AG20443 (cell line): ENCODE data around the gene PTPRU.

ENCODE experiments used
- DNase-seq: peaks from one replicate; pipeline ENCODE4 v3.0.0; 2012; ENCODE audit warnings: low spot score, mixed read lengths

PTPRU gene

DNA sequence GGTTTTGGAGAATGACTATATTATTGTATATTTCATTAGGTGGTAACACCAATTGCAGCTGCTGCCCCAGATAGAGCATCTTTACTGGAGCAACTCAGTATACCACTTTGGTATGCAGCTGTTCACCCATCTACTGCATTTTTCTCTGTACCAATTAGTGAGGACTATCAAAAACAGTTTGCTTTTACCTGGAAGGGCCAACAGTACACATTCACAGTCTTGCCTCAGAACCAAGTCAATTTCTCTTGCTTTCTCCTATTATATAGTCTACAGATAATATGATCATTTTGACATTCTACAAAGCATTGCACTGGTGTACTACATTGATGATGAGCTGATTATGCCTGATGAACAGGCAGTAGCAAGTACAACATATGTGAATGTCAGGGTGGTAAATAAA, 99.3 kb downstream of the PTPRU start:
- DNase-seq = no peak

DNA sequence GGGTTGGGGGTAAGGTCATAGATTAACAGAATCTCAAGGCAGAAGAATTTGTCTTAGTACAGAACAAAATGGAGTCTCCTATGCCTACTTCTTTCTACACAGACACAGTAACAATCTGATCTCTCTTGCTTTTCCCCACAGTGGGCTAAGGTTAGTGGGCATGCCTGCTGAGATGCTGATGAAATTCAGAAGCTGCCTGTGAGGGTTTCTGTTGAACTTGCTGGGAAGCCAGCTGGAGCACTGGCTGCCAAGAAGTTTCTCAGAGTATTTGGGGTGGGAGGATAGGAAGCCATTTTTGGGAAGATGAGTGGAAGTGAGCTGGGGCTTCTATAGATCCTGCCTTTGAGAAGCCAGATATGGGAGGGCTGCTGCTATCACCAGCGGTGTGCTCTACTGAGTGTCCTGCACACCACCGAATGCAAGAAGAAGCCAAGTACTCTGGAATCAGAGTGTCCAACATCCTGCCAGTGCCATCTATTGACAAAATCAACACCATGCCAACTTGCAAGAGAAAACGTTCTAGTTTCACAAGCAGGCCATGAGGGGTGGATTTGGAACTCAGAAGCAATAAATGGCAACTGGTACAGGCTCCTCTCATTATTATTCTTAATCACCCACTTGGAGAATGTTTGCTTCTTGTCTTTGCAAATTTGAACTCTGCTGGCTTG, 102.7 kb downstream of the PTPRU start:
- no peak for DNase-seq

GRCh38 chr1:29341936-29342335, 105.6 kb downstream of the PTPRU start:
- no peak for DNase-seq

GRCh38 chr1:29342351-29342750, 106.0 kb downstream of the PTPRU start:
- no peak for DNase-seq

DNA sequence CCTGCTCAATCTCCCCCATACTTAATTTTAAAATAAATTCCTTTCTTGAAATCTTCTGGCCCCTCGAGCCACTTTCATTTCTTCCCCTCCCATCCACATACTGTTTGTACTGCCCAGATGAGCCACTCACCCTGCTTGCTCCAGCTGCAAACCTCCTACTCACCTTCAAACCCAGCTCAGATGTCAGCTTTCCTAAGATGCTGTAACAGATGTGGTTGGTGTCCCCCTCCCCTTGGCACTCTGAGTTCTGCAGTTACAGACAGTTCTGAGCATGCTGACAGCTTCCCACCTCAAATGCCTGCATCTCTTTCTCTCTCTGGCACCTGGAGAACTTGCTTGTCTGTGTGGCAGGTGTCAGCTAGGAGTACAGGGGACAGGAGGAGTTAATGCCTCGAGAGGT, 106.7 kb downstream of the PTPRU start:
- DNase-seq = no peak

GRCh38 chr1:29343476-29343875, 107.2 kb downstream of the PTPRU start:
- DNase-seq = no peak

DNA sequence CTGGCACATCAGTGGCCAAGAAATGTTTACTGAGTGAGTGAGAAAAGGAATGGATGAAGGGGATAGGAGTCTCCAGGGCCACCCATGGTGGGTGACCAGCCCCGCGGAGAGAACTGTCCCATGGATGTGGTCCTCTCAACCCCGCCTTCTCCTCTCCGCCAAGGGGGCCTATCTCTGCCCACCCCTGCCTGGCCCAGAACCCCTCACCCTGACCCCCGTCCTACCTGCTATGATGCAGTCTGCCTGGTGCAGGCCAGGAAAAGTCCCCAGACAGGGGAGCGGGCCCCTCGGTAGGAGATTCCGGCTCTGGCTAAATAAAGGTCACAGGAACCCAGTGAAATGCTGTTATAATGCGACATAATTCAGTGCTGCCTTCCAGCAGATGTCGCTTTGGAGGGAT, 107.6 kb downstream of the PTPRU start:
- DNase-seq = no peak

DNA sequence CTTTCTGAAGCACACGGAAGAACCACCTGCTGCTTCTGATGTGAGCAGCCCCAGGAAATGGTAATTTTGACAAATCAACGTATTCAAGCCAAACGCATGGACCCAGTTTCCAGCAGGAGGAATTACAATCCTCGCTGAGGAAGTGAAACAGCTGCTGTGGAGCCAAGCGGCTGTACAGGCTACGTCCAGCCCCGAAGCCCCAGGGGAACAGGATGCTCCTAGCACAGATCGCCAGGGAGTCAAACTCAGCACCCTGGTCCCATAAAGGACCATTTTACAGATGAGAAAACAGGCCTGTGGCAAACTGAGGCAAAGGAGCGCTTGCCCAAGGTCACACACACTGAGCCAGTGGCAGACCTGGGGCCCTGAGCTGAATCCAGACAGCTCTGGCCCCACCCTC, 108.0 kb downstream of the PTPRU start:
- no peak for DNase-seq

- DNase-seq = no peak
These were observed 110.3 kb downstream of the PTPRU start for GRCh38 chr1:29346576-29346975.

DNA sequence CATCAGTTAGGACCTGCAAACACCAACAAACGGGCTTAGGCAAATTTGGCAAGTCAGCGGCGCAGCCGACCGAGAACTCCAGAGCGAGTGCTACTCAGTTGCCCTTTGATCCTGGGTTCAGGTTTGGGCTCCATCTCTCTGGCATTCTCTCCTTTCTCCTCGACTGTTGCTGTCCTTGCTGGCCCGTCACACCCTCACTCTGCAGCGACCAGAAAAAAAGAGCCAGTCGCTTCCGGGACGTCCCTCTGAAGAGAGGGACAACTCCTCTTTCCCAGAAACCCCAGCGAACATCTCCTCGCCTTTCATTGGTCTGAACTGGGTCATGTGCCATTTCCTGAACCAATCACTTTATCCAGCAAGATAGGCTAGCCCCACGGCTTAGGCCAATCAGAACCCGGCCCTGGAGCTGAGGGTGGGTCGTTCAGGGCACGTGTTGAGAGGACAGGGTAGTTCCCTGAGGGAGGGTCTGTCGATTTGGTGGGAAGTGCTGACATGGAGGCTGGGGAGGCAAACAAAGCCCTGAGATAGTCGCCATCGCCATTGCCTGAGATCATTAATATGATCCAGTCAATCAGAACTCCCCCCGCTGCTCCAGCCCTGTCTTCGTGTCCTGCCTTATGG, 113.7 kb downstream of the PTPRU start:
- DNase-seq = no peak

DNA sequence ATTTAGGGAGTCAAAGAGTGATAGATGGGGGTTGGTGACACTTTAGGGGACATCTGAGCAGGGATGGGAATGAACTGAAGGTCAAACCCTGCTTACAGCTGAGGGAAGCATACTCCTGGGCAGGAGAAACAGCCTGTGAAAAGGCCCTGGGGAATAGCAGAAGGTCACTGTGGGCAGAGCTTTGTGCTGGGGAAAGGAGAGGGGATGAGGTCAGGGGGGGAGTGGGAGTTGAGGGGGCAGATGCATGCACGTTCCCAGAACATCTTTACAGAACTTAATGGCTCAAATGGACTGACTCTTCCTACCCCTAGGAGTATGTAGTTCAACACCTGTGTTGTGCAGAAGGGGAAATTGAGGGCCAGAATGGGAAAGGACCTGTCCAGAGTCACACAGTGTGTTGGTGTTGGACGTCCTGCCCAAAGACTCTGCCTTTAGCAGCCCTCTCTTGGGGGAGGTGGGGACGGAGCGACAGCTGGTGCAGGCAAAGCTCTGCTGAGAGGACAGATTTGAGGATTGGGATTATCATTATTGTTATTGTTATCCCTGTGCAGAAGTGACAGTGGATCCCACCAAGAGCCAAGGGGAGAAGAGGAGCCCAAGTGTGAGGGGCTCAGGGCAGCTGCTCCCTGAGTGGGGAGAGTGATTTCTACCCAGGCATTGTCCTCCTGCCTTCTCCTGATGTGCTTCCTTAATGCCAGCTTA, 116.5 kb downstream of the PTPRU start:
- no peak for DNase-seq

- DNase-seq = no peak
These were observed 118.3 kb downstream of the PTPRU start for GRCh38 chr1:29354511-29355098.

- no peak for DNase-seq
These were observed 119.1 kb downstream of the PTPRU start for GRCh38 chr1:29355375-29355774.

DNA sequence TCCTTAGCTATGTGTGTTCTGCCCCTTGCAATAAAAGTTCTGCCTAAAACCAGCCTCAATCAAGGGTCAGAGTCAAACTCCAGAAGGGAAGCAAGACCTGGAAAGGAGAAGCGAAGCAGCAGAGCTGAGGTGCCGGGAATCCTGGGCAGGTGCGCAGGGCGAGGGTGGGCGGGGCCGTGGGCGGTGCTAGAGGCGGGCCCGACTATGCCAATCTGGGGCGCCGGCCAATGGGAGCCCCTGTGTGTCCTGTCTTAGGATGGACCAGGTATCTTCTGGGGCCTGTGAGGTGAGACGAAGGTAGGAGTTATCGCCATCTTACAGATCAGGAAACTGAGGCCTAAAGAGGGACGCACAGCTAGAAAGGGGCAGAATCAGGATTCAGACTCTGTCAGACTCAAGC, 120.3 kb downstream of the PTPRU start:
- DNase-seq = no peak

DNA sequence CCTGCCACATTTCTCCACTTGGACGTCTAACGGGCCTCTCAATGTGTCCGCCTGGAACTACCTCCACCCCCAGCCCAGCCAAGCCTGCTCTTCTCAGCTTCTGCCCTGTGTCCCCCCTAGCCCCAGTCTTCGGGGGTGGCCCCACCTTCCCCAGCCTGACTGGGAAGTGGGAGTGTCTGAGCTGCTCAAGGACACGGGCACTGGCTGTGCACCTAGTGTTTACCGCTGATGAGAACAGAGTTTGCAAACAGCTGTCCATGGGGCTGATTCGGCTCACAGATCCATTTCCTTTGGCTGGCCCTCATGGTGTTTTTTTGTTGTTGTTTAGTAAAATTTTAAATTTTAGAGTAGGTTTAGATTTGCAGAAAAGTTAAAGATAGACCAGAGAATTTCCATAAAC, 121.1 kb downstream of the PTPRU start:
- DNase-seq = no peak

DNA sequence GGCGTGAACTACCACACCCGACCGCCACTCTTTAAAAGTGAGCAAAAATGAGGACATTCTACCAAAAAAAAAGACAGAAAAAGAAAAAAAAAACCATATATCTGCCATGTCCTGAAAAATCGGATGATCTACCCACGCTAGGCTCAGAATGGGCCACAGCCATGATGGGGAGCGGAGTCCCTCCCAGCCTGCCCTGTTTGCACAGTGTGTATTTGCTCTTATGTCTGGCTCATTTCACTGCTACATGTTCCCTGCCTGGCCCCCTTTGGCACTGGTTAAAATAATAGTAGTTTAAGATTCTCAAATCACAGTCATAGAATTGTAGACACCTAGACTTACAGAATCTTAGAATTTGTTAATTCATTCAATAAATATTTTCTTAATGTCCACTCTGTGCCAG, 121.9 kb downstream of the PTPRU start:
- no peak for DNase-seq

DNA sequence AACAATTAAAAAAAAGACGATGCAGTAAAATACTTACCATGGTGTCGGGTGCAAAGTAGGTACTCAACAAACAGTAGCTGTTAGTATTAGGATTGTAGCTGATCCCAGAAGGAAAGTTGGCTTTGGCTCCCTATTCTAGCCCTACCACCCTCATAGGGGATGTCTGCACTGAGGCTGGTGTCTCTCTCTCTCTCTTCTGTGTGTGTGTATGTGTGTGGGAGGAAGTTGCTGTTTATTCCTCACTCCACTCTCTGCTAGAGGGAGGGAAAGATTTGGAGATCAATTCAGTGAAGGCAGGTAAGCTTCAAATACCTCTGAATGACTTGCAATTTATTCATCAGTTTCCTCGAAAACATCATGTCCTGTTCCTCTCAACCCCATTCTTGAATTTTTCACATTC, 124.4 kb downstream of the PTPRU start:
- DNase-seq = no peak

GRCh38 chr1:29361686-29362085, 125.4 kb downstream of the PTPRU start:
- no peak for DNase-seq

DNA sequence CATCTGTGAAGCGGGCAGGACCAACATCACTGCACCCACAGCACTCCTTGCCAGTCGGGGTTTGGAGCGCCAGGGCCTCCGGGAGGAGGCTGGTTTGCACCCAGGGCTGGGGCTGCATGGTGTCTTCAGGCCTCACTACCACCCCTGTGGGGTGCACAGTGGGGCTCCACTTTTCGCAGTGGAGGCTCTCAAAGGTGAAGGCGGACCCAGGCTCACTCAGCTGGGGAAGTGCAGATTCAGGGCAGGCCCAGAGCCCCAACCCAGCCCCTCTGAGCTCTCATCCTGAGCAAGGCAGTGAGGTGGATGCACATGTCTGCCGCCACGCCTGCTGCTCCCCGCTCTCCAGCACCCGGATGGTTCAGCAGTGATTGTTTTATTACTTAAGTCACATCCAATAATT, 125.8 kb downstream of the PTPRU start:
- DNase-seq = no peak

- no peak for DNase-seq
These were observed 126.4 kb downstream of the PTPRU start for GRCh38 chr1:29362764-29363163.

GRCh38 chr1:29363536-29363935, 127.2 kb downstream of the PTPRU start:
- no peak for DNase-seq

- DNase-seq = no peak
These were observed 127.9 kb downstream of the PTPRU start for GRCh38 chr1:29364101-29364678.
